ENCODE data around the gene LDLRAD3.
"Not testable (repeated sequence)": the region's sequence is repeated elsewhere in the genome, so short reads cannot be mapped to it uniquely, and the experiment has no call there.

The LDLRAD3 gene

DNA sequence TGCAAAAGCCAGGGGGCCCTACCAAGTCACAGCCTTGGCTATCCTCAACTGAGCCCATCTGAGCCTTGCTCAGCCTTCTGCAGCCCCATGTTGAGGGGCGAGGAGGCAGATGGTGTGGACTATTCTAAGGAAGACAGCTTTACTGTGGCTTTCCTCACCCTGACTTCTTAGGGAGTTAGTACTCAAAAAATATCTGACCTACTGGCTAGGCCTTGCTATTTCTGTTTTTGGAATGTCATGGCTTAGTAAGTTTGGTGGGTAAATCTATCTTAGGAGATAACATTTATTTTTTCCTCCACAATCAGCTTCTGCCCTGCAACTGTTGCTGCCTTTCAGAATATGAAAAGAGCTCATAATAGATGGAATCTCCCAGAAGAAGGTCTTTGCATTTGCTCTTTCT lies 80.9 kb downstream of the LDLRAD3 start:
- no peak for DNase-seq

DNA sequence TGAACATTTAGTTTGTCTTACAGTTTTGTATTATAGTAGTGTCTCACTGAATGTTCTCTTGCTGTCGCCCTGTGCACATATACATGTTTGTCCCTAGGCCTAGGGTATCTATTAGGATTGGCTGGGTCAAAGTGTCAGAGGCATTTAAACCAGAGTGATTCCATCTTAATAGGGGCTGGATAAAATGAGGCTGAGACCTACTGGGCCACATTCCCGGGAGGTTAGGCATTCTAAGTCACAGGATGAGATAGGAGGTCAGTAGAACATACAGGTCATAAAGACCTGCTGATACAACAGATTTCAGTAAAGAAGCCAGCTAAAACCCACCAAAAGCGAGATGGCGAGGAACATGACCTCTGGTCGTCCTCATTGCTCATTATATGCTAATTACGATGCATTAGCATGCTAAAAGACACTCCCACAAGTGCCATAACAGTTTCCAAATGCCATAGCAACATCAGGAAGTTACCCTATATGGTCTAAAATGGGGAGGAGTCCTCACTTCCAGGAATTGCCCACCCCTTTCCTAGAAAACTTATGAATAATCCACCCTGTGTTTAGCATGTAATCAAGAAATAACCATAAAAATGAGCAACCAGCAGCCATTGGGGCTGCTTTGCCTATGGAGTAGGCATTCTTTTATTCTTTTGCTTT lies 82.6 kb downstream of the LDLRAD3 start:
- DNase-seq, result no peak

DNA sequence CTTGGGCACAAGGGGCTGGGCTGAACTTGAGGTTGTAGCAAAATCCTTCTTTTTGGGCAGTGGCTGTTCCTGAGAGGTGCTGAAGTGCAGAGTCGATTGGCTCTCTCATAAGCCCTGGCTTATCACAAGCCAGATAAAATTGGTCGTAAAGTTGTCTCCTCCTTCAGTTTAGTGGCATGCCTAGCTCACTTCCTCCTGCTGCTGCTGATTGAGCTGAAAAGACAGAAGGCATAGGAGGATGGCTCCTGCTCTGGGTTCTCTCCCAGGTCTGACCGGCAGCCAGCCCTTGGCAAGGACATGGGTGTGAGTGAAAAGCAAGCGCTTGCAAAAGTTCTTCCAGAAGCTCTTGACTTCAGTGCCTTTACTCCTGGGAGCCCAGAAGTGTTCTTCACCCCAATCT lies 83.9 kb downstream of the LDLRAD3 start:
- DNase-seq, result no peak

DNA sequence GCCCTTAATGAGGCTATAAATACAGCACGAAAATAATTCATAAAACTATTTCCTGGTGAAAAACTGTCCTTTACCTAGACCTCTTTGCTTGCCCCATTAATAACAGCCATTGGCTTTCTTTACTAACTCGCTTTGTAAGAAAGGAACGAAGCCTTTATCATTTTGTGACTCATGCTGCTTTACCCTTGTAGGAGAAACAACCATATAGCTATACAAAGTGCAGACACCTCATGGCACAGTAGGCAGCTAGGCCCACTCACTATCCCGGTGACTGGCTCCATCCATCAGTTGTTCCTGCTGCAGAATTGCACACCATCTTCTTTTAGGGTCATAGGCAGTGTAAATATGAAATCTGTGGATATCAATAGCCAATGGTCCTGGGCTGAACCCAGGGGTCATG lies 85.8 kb downstream of the LDLRAD3 start:
- DNase-seq, result no peak

DNA sequence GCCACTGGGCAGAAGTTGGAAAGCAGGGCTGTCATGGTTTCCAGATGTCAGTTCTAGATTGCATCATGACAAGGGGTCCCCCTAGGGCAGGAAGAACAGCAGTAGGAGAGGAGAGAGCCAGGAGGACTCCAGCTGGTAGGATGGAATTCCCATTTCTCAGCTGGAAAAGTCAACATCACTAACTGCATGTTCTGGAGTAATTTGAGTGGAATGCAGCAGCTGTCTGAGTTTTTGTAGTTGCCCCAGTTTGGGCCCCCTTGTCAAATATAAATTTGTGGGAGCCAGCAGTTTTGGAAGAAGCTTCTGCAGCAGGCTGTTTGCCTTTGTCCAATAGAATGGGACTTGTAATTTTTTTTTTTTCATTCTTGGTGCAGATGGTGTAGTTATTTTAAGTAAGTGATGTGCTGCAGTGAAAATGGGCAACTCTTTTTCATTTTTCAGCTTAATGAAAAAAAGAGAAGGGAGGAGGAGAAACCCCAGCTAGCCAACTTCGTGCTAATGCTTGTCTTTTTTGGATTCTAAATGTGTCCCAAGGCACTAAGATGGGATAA lies 86.9 kb downstream of the LDLRAD3 start:
- no peak for DNase-seq

DNA sequence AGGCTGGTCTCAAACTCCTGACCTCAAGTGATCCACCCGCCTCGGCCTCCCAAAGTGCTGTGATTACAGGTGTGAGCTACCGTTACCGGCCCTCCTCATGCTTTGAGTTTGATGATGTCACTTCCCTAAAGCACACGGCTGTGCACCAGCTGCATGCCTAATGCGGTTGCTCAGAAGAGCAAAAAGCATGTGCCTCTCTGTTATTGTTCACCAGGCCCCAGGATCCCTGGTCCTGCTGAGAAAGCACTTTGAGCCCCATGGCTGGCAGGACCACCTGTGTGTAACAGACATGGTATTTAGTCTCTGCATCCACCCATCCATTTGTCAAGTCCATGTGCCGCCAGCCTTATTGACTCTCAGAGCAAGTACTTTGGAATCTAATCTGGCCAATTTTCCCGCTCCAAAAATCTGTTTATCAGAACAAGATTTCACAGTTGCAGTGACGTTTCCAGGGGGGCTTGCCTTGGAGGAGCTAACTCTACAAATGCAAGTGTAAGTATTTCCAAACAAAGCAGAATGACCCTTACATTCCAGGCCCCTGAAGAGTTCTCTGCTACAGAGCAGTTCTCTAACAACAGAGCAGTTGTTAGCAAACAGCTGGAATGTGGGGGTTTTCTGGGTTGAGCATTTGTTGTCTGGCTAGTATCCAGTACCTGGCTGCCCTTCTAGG lies 89.4 kb downstream of the LDLRAD3 start:
- DNase-seq, result no peak

DNA sequence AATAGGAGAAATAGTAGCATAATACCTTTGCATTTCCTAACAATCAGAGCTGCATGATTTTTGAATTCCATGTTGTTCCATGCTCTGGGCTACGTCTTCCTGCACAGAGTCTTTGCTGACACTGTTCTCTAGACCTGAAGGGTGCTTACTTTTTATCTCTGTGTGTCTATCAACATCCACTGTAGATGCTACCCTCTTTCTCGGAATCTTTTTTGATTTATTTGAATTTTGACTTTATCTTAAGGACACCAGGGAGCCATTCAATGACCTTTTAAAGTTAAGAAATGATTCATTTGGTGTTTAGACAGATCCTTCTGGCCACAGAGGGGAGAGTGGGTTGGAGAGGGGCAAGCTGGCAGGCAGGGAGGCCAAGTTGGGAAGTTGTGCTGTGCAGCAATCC lies 90.1 kb downstream of the LDLRAD3 start:
- DNase-seq, result no peak

DNA sequence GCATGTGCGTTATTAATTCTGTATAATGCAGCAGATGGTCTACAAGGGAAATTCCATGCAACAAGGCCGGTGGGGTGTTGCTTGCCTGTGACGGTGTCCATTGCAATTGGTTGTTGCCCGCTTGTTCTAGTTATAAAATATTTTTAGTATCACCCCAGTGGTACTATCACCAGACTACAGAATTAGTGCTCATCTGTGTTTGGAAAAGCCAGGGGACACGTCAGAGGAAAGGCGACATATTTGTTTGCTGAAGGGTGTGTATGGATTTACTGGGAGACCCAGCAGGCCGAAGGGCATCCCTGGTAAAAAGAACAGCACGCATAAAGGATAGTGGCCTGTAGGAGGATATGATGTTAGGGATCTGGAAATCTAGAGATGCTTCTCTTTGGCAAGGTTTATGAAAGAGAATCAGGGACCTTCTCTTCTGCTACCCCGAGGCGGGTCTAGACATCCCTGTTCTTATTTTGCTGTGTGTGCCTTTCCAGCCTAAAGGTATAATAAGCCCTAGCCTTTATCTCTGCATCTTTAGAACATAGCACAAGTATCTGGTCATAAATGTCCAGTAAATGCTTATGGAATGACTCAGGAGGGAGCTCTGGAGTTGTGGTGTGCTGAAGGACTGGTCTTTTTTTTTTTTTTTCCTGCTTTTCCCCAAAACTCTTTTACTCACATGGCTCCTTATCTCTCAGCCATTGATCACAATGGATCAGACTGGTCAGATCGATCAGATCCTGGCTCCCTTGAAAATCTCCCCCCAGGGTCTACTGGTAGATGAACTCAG lies 90.9 kb downstream of the LDLRAD3 start:
- no peak for DNase-seq

DNA sequence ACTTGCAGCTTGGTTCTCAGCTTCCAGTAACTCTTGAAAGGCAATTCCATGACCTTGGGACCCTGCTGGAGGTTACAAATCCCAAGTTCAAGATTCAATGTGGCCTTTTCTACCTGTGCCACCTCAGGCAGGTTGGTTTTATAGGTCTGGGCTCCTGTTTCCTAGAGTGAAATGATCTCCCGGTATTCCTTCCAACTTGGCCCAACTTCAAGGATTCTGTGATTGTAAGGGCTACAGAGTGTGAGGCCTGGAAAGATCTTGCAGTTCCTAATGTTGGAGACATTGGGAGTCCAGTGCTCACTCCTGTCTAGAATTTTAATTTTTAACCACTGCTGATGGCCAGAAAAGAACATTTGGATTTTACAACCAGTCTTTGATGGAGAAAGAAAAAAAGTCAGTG lies 91.6 kb downstream of the LDLRAD3 start:
- DNase-seq, result no peak

DNA sequence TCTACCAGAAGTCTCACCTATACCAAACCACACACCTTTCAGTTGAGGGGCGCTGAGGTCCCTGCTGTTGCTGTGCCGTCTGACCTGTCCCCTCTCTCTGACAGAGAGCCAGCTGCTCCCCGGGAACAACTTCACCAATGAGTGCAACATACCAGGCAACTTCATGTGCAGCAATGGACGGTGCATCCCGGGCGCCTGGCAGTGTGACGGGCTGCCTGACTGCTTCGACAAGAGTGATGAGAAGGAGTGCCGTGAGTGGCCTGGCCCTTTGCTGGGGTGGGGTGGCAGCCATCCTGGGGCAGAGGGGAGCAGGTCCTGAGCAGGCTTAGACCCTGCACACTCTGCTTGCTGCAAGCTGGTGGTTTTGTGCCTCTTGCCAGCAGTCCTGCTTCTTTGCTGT lies 92.1 kb downstream of the LDLRAD3 start:
- DNase-seq, result no peak

DNA sequence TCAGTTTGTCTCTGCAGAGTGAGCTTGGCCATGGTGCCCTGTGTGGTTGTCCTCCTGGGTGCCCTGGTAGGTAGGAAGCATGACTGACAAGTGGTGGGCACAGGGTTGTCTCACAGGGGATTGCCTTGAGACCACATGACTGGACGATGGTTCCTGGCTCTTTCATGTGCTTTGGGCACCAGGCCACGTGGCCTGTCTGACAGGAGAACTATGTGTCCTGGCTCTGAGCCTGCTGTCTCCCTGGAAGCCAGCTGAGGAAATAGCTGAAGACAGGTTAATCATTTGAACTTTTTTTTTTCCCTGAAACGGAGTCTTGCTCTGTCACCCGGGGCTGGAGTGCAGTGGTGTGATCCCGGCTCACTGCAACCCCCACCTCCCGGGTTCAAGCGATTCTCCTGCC lies 93.2 kb downstream of the LDLRAD3 start:
- no peak for DNase-seq

DNA sequence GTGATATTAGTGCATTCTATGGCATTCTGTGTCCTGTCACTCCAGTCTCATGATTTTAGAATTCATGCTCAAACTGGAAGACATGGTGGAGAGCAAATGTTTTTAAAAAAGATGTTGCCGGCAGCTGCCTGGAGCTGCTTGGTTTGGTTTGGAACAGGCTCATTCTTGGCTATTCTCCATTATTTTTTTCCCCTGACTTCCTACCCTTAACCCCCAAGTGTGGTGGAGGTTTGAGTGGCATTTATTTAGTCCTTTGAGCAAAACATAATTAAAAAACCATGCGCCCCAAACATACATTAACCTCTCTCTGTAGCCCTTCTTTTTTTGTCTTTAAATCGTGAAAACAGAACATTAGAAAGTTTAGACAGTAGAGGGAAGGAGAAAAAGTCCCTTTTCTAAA lies 94.7 kb downstream of the LDLRAD3 start:
- no peak for DNase-seq

DNA sequence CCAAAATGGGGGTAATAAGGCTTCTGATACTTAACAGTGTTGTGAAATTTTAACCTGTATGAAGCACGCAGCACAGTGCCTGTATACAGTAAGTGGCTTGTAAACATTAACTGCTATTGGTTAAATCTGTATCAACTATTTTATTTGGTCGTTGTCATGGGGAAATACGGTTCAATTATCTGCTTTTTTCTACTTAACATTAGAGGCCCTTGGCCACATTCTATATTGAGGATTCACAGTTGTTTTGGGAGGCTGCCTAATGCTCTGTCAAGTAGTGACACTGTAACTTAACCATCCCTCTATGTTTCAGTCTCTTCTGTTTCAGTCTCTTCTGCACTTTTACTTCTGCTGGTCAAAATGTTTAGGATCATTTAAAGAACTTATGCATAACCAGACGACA lies 95.6 kb downstream of the LDLRAD3 start:
- no peak for DNase-seq

DNA sequence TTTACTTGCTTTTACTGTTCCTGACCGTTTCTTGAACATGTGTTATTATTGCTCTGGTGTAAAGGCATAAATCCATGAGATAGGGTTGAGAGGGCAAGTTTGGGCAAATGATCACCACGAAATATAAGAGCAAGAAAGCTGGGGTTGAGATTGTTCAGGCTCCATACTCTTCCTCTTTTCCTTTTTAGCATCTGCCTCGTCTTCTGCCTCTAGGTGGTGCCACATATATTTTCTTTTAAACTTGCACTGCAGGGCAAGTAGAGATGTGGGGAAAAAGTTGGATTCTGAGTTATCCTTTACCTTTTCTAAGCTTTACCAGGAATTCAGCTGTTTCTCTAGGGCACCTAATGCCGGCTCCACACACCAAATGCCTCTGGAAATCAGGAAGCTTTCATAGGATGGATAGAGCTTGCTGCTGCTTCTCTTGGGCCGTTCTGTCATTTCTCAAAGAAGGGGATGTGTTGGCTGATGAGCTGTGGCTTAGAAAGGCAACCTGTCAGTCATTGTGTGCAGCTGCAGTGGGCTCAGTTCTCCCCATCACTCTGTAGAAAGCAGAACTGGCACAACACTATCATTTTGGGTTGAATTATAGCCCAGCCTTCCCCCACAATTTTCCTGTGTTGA lies 98.2 kb downstream of the LDLRAD3 start:
- no peak for DNase-seq

DNA sequence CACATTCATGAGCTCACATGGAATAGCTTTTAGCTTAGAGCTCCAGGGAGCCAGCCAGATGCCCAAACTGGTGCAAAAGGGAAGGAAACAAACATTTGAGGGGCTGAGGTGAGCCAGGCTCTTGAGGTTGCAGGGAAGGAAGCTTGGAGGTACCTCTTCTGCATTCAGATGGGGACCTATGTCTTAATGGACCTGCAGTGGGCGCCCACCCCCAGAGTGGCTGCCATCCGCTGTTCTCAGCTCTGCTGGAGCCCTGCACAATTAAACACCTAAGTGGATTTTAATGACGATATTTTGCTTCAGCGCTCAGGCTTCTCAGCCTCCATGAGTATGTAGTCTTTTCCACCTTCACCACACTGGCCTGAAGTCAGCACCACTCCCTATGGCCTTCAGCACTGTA lies 100.8 kb downstream of the LDLRAD3 start:
- DNase-seq, result no peak

DNA sequence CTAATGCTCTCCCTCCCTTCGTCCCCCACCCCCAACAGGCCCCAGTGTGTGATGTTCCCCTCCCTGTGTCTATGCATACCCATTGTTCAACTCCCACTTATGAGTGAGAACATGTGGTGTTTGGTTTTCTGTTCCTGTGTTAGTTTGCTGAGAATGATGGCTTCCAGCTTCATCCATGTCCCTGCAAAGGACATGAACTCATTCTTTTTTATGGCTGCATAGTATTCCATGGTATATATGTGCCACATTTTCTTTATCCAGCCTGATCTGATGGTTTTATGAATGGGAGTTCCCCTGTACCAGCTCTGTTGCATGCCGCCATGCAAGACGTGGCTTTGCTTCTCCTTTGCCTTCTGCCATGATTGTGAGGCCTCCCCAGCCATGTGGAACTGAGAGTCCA lies 102.1 kb downstream of the LDLRAD3 start:
- not testable (repeated sequence) for DNase-seq

DNA sequence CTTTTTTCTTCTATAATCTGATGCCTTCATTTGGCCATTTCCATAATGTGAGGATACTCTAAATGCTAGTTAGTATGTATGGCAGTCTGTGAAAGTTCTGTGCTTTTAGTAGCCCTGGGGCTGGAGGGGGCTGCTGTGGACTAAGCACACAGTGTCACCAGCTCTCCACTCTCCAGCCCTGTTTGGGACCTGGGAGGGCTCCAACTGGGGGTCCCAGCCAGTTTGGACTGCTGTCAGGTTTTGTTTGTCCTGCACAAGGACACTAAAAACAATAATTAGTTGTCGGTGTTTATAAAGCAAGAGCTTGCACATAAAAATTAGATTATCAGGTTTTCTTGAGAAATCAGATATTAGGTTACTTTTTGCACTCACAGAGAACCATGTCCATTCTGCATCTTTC lies 103.1 kb downstream of the LDLRAD3 start:
- no peak for DNase-seq

DNA sequence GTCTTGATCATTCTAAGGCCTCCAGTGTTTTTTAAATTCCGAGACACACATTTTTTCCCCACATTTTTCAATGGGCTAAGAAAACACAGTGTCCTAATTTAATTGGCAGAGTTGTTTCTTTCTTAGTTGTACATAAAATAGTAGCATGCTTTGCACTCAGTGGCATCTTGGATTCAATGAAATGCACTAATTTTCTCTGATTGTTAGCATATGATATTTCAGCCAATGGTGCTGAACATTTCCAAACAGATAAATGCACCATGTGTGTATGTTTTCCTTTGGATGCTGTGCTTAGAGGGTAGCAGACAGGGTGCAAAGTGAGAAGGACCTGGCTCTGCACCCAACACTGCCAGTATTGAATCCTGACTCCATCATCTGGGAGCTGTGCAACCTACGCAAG lies 103.5 kb downstream of the LDLRAD3 start:
- DNase-seq, result no peak

DNA sequence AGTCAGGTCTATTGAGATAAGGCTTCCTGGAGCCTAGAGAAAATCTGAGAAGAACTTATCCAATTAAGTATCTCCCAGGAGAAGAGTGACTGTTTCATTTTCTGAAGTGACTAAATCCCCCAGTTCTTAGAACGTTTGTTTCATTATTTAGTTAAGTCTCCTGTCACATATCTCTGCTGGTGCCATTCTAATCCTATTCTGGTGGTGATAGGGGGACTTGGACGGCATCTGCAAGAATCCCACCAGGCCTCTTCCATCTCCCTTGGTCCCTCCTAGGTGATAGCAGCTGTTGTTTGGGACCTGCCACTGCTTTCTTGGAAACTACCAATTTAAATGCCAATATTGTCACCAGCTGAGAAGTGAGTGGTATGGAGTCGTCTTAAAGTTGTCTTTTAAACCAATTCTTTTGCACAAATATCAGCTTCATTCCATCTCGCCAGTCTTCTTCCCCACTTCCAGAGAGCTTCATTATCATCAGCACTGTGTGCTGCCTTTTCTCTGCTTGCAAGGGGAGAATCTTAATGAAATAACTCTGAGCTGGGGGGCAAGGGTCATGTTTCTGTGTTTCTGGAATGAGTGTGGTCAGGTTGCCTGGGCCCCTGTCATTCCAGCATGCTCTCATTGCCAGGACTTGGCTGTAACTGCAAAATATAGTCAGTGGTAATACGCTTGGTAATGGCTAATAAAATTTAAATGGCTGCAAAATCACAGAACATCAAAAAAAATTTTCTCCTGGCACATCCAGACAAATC lies 104.8 kb downstream of the LDLRAD3 start:
- DNase-seq, result no peak

DNA sequence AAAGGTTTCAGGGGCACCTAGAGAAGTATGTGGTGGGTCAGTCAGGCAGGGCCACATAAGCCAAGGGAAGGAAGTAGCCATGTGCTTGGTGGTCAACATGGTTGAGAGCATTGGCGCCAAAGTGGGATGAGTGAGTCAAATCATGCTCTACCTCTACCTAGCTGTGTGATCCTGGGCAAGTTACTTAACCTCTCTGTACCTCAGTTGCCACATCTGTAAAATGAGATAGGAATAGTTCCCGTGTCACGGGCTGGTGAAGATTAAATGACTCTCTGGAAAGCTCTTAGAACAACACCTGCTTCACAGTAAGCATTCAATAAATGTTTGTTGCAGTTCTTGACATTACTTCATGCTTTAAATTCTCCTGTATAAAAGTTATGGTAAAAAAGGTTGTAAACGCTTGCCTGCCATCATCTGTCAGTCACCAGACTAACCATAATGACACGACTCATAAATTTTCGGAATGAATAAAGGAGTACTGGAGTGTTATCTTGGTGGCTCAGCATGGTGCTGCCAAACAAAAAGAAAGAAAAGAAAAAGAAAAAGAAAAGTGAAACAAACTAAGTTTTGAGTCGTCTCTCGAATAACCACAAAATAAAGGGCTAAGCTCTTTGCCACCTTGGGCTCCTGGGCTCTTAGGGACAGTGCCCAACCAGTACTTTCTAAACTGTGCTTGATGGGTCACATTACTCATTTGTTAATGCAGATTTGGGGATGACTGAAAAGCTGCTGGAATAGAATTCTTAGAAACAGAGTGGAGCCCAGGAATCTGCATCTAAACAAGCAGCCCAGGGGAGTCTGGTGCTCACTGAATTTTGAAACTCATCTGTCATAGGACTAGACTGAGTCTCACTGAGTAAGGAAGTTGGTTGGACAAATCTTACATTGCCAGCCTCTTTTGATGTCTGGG lies 107.6 kb downstream of the LDLRAD3 start:
- no peak for DNase-seq

DNA sequence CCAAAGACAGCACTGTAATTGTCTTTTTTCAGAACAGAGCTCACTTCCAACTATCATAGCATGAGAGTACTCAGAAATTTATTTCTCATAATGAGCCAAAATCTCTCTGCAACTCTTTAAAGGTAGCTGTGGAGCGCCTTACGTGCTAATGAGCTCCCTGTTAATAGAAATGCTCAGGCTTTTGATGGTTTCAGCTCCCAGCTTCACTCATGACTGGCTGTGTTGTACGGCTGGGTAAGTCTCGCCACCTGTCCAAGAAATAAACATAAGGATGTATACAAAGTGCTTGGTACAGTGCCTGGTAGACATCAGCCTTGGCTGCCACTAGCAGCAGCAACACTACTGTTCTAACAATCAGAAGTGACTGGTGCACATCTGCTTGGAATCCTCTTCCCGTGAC lies 109.4 kb downstream of the LDLRAD3 start:
- no peak for DNase-seq

DNA sequence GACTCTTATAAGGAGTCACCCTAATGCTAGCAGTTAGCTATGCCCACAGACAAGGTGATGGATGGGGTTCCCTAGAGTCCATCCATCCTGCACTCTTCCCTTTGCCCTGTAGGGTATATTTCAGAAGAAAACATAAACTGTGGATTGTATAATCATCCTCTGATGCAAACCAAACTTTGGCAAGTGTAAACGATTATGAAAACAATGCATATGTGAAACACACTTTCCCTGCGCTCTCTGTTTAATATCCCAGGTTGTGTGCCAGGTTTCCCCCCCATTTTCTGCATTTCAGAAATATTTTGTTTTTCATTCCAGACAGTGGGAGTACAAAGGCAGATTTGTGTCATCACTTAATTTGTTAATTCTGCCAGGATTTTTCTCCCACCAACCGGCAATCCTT lies 110.0 kb downstream of the LDLRAD3 start:
- DNase-seq, result no peak
